IPS-15b (cell line): ENCODE data around the gene ACSL5.
"Not testable (repeated sequence)": the region's sequence is repeated elsewhere in the genome, so short reads cannot be mapped to it uniquely, and the experiment has no call there.

Source experiments
- H3K27me3 ChIP-seq: one replicate; pipeline ENCODE4 v1.6.1; 2013; ENCODE audit warnings: low read length; ENCODE audit not compliant: control insufficient read depth, insufficient read depth
- H3K36me3 ChIP-seq: one replicate; pipeline ENCODE4 v1.6.1; 2013; ENCODE audit warnings: low read length; ENCODE audit not compliant: control insufficient read depth, insufficient read depth
- H3K4me1 ChIP-seq: one replicate; pipeline ENCODE4 v1.6.1; 2013; ENCODE audit warnings: mild to moderate bottlenecking, low read length; ENCODE audit not compliant: control insufficient read depth, insufficient read depth
- H3K4me3 ChIP-seq: one replicate; pipeline ENCODE4 v1.5.1; 2013; ENCODE audit warnings: low read depth, low read length
- H3K9ac ChIP-seq: one replicate; pipeline ENCODE4 v1.6.1; 2013; ENCODE audit warnings: low read depth, mild to moderate bottlenecking, low read length
- H3K9me3 ChIP-seq: one replicate; pipeline ENCODE4 v1.6.1; 2013; ENCODE audit warnings: mild to moderate bottlenecking, low read length; ENCODE audit not compliant: control insufficient read depth, insufficient read depth

ACSL5 gene

DNA sequence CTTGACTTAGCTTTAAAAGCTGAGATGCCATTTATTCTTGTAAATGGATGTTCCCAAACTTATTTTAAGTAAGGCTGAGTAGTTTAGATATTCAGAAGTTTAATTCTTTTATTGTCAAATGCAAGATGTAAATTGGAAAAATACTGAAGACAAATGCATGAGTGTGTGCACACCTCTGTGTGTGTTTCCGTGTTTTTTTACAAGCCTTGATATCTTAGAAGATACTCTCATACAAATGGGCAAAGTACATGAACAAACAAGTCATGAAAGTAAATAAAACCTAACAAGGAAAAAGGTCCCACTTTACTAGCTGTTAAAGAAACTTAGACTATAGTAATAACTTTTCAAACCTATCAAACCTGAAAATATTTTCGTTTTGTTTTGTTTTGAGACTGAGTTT is 29.0 kb downstream of the ACSL5 start:
- Histone ChIP-seq H3K27me3 (no peaks in the 10 kb centered on the region), H3K9ac (no peak overlapping the region), H3K4me3 (no peak overlapping the region), H3K4me1 (no peaks in the 10 kb centered on the region), H3K9me3 (no peaks in the 10 kb centered on the region), H3K36me3 (no peaks in the 10 kb centered on the region)

DNA sequence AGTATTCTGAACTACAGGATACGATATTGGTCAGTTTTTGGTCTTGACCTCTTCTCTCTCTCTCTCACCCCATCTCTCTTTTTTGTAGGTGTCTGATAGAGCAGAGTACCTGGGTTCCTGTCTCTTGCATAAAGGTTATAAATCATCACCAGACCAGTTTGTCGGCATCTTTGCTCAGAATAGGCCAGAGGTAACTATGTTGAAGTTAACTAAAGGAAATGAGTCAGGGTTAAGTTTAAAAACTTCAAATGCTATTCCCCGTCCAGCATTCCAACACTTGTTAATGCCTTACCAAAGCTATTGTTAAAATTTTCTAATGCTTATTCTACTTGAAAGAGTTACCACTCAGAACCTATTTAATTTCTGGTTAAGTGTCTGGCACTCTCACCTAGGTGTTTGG is 30.7 kb downstream of the ACSL5 start:
- H3K27me3 ChIP-seq, result no peaks in the 10 kb centered on the region
- no peak overlapping the region for H3K4me3 ChIP-seq
- H3K9me3 ChIP-seq, result no peaks in the 10 kb centered on the region
- no peak overlapping the region for H3K9ac ChIP-seq
- no peaks in the 10 kb centered on the region for H3K4me1 ChIP-seq
- H3K36me3 ChIP-seq, result no peaks in the 10 kb centered on the region

DNA sequence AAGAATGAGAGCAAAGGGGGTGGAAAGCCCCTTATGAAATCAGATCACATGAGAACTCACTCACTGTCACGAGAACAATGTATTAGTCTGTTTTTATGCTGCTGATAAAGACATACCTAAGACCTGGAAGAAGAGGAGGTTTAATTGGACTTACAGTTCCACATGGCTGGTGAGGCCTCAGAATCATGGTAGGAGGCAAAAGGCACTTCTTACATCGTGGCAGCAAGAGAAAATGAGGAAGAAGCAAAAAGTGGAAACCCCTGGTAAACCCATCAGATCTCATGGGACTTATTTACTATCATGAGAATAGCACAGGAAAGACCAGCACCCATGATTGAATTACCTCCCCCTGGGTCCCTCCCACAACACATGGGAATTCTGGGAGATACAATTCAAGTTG is 32.9 kb downstream of the ACSL5 start:
- H3K9me3 ChIP-seq, H3K9ac ChIP-seq, H3K36me3 ChIP-seq, H3K4me1 ChIP-seq, H3K27me3 ChIP-seq, H3K4me3 ChIP-seq: not testable (repeated sequence)

DNA sequence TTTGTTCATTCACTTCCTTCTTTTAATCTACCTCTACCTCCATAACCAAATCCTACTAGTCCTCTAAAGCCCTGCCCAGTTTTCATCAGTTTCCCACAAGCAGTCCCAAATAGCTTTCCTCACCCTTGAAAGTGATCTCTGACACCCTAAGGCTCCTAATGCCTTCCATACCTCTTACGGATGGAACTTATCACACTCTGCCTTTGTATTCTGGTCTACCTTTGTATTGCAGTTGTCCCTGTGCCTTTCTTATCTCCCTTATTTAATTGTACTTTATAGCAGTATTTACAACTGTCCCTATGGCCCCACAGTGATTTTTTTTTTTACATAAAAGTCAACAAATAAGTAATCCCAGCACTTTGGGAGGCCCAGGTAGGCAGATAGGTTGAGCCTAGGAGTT is 33.8 kb downstream of the ACSL5 start:
- H3K27me3 ChIP-seq, result no peaks in the 10 kb centered on the region
- H3K36me3 ChIP-seq, result no peaks in the 10 kb centered on the region
- no peak overlapping the region for H3K4me3 ChIP-seq
- no peaks in the 10 kb centered on the region for H3K4me1 ChIP-seq
- H3K9ac ChIP-seq, result no peak overlapping the region
- H3K9me3 ChIP-seq, result no peaks in the 10 kb centered on the region

DNA sequence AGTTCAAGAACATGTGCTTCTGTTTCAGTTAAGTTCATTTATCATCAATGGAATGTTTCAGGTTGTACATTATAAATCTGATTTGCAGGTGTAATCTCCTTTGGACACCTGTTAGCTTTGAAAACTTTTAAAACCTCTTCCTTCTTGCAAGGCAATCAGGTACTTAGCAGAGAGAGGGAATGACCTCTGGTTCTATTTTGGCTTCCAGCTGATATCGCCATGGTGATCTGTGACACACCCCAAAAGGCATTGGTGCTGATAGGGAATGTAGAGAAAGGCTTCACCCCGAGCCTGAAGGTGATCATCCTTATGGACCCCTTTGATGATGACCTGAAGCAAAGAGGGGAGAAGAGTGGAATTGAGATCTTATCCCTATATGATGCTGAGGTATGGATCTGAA is 35.4 kb downstream of the ACSL5 start:
- H3K9me3 ChIP-seq, result no peaks in the 10 kb centered on the region
- no peak overlapping the region for H3K9ac ChIP-seq
- H3K4me1 ChIP-seq, result no peaks in the 10 kb centered on the region
- no peaks in the 10 kb centered on the region for H3K36me3 ChIP-seq
- H3K4me3 ChIP-seq, result no peak overlapping the region
- no peaks in the 10 kb centered on the region for H3K27me3 ChIP-seq

DNA sequence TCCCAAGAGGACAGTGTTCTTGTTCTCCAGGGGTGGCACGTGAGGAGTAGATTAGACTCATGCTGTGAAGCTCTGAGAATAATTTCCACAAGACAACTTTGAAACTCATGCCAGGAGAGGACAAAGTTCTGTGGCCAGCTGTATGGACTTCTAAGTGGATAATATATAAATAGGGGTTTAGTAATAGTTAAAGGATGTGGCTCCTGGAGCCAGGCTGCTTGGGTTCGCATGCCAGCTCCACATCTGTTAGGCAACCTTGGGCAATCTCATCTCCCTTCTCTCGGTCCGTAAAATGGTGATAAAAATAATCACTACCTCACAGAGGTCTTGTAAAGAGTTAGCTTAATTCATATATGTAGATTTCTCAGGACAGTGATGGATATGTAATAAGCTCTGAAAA is 35.8 kb downstream of the ACSL5 start:
- H3K4me1 ChIP-seq, result no peaks in the 10 kb centered on the region
- H3K4me3 ChIP-seq, result no peak overlapping the region
- no peaks in the 10 kb centered on the region for H3K27me3 ChIP-seq
- no peak overlapping the region for H3K9ac ChIP-seq
- no peaks in the 10 kb centered on the region for H3K36me3 ChIP-seq
- H3K9me3 ChIP-seq, result no peaks in the 10 kb centered on the region

DNA sequence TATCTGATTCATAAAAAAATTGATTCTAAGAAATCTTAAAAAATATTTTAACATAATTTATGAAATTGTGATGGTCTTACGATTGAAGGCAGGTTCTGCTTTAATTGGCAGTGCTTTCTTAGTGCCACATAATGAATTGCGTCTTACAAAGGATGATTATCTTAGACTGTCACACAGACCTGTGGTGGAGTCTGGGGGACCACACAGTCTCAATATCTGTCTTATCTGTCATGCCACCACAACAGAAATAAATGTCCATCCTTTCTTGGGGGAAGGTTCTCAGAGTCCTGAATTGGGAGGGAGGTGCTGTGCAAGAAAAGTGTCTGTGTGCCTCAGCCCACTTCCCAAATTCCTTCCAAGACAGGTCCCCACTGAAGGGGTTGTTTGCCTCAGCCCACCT is 38.8 kb downstream of the ACSL5 start:
- Histone ChIP-seq H3K9ac (no peak overlapping the region), H3K4me3 (no peak overlapping the region), H3K4me1 (no peaks in the 10 kb centered on the region), H3K27me3 (no peaks in the 10 kb centered on the region), H3K36me3 (no peaks in the 10 kb centered on the region), H3K9me3 (no peaks in the 10 kb centered on the region)

DNA sequence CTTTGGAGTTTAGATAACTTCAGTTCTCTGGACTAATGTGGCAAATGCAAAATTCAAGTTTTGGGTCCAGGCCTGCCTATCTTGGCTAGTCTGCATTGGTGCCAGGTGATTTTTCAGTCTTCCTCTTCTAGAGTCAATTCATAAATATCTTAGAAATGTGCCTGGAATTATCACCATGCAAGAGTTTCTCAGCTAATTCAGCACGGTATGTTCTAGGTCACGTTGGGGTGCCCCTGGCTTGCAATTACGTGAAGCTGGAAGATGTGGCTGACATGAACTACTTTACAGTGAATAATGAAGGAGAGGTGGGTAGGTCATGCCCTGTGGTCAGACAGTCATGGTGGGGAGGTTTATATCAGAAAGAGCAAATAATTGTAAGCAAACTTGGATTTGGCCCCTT is 47.8 kb downstream of the ACSL5 start:
- H3K4me3 ChIP-seq, result no peak overlapping the region
- H3K9me3 ChIP-seq, result no peaks in the 10 kb centered on the region
- H3K4me1 ChIP-seq, result no peaks in the 10 kb centered on the region
- no peaks in the 10 kb centered on the region for H3K36me3 ChIP-seq
- H3K27me3 ChIP-seq, result no peaks in the 10 kb centered on the region
- H3K9ac ChIP-seq, result no peak overlapping the region

DNA sequence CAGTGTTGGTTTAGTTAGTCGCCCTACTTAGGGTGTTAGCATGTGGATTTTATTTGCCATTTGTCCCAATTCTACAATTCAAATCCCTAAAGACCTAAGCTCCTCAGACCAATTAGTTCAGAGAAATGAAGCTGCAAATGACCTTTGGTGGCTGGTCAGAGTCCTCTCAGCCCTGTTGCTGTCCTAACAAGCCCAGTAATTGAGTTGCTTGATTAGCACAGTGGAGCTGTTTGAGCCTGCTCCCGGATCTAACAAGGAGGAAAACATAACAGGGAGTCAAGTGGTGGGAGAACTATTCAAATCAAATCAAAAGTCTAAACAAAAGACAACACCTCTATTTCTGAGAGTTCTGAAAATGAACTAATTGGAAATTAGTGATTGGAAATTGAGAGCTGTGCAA is 50.7 kb downstream of the ACSL5 start:
- Histone ChIP-seq H3K9me3 (no peaks in the 10 kb centered on the region), H3K27me3 (no peaks in the 10 kb centered on the region), H3K4me1 (no peaks in the 10 kb centered on the region), H3K36me3 (no peaks in the 10 kb centered on the region), H3K4me3 (no peak overlapping the region), H3K9ac (no peak overlapping the region)

DNA sequence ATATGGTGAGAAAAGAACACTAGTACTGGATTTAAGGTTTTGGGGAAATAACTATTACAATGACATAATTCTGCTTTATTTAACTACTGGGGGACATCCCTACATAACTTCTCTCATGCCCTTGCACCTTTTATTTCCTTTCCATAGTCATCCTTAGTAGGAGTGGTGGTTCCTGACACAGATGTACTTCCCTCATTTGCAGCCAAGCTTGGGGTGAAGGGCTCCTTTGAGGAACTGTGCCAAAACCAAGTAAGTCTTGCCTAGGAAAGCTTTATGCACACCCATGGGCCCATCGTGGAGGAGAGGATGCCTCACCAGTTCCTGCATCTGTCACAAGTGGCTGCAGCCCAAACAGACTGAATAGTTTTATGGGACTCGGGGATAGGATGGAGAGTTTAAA is 52.2 kb downstream of the ACSL5 start:
- Histone ChIP-seq H3K4me3 (no peak overlapping the region), H3K9ac (no peak overlapping the region), H3K36me3 (no peaks in the 10 kb centered on the region), H3K9me3 (no peaks in the 10 kb centered on the region), H3K27me3 (no peaks in the 10 kb centered on the region), H3K4me1 (no peaks in the 10 kb centered on the region)

DNA sequence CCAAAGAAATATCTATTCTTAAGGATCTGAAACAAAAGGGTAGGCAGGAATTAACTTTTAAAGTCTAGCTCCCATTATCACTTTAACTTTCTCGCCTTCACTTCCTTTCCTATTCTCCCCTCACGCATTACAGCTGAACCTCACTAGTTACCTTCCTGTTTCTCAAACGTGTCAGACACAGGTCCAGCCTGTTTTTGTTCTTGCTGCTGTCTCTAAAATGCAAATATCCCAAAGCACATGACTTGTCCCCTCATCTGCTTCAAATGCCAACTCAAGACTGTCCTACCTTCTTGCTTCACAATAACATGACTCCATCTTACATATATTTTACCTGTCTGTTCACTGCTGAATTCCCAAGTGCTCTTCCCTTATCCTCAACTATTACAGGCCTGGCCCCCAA is 55.2 kb downstream of the ACSL5 start:
- H3K4me3 ChIP-seq, result no peak overlapping the region
- H3K9ac ChIP-seq, result peak overlapping the region; percentile 24
- no peaks in the 10 kb centered on the region for H3K4me1 ChIP-seq
- no peaks in the 10 kb centered on the region for H3K9me3 ChIP-seq
- no peaks in the 10 kb centered on the region for H3K27me3 ChIP-seq
- peaks cover 5% of the 10 kb centered on the region for H3K36me3 ChIP-seq

DNA sequence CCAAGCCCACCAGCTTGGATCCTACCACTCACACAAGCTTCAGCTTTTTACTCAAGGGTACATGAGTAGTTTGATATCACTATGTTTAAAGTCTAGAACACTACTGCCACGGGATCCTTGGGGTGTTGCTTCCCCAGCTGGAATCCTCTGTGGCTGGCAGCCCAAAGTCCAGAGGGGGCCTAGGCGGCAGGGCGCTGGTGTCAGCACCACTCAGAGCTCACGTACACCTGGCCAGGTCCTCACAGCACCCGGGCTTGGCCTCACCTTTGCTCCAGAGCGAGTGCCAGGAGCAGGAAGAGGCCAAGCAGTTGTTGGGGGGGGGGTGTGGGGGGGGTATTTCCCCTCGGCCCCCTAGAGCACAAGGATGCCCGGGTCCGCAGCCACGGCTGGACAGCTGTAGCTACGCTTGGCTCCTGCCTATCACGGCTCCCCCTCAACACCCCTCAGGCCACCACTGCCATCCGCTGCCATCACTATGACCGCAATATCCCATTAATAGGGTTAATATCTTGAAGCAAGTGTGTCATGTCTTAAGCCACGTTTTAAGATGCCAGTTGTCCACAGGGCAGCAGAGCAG is 55.8 kb downstream of the ACSL5 start:
- peaks cover 5% of the 10 kb centered on the region for H3K36me3 ChIP-seq

DNA sequence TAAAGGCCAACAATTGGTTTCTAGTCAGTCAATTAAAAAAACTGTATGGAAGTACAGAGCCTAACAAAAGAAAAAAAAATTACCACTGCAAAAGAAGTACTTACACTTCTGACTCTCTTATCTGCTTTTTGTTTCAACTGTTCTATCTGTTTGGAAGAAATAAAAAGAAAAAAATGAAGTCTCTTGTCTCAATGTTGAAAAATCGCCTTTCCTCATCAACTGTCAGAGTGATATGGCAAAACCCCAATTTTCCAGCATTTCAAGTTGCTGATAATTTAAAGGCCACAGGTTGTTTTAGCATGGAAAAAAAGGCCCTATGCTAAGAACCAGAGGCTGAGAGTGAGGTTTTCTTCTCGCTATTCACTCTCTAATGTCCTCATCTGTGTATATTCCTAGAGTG is 59.2 kb downstream of the ACSL5 start:
- Histone ChIP-seq H3K4me3 (no peak overlapping the region), H3K27me3 (no peaks in the 10 kb centered on the region), H3K9me3 (no peaks in the 10 kb centered on the region), H3K4me1 (no peaks in the 10 kb centered on the region), H3K36me3 (peaks cover 5% of the 10 kb centered on the region), H3K9ac (no peak overlapping the region)

More for the DNA sequence above, 55.8 kb downstream of the ACSL5 start:
- no peaks in the 10 kb centered on the region for H3K27me3 ChIP-seq
- no peaks in the 10 kb centered on the region for H3K9me3 ChIP-seq
- H3K4me3 ChIP-seq, result no peak overlapping the region
- no peaks in the 10 kb centered on the region for H3K4me1 ChIP-seq
- no peak overlapping the region for H3K9ac ChIP-seq
